ENCODE results near the gene TMED7. TPM values are rescaled to one million over a fixed set of nuclear protein-coding genes. Genes with fewer than 3 reads are reported as not detected.

TMED7 gene
- total RNA-seq, 4 donors from 2014 or later, result 53.1 to 122 (median 68.6) TPM

DNA sequence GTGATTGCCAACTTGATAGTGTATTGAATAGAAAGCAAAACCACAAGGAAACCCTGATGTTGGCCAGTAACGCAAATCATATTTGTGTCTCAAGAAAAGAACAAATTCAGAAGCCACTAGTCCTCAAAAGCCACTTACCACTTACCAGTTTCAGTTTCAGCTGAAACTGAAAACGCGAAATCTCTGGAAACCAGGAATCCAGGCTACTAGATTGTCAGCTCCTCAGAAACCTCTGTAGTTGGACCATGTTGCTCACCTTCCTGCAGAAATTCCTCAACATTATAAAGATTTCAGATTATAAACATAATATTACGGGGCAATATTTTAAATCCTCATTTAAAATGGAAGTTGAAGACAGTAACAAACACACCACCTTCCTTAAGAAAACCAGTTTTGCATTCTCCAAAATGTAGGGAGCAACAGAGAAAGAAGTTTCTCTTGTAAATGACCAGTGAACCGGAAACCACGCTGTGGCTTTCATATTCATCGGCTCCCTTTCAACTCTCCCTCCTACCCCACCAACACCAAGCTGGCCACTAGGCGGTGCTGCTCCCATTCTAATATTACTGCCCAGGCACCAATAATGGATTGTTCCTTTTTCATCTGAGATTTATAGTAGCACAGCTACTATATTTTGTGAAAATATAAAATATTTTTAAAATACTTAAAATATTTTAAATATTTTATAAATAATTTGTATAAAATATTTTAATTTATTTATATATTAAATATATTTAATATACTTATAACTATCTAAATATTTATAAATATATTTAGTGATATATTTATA, 8.7 kb upstream of the TMED7 start:
- DNase-seq (peak; percentile 65 to 77), ATAC-seq (peak; percentile 91 to 99)
- H3K4me1 ChIP-seq, result peaks cover 0 to 6% of the 10 kb centered on the region in 2 donors
- in situ Hi-C loops (cut with MboI; ENCODE audit: low sequenced_read_pairs in 4 of 4), result no loop called here
- peak overlapping the region; percentile 24 to 63 (median 33) for H3K27ac ChIP-seq
- H3K4me3 ChIP-seq, result peak overlapping the region; percentile 9 to 52 (median 37)
- H3K27me3 ChIP-seq, result no peaks in the 10 kb centered on the region
- intact Hi-C loops (cut with DNase I; ENCODE audit: low total_unique reads), result loop anchor here (2.0 kb wide), 1 partner anchor 434 kb away; no protein-coding TSS in a partner anchor
- H3K9me3 ChIP-seq, result no peaks in the 10 kb centered on the region
- no peaks in the 10 kb centered on the region for H3K36me3 ChIP-seq
- no peak for TF ChIP-seq POLR2A (IDR thresholded peaks at IDR 0.05)
- TF ChIP-seq, protein P1, sequence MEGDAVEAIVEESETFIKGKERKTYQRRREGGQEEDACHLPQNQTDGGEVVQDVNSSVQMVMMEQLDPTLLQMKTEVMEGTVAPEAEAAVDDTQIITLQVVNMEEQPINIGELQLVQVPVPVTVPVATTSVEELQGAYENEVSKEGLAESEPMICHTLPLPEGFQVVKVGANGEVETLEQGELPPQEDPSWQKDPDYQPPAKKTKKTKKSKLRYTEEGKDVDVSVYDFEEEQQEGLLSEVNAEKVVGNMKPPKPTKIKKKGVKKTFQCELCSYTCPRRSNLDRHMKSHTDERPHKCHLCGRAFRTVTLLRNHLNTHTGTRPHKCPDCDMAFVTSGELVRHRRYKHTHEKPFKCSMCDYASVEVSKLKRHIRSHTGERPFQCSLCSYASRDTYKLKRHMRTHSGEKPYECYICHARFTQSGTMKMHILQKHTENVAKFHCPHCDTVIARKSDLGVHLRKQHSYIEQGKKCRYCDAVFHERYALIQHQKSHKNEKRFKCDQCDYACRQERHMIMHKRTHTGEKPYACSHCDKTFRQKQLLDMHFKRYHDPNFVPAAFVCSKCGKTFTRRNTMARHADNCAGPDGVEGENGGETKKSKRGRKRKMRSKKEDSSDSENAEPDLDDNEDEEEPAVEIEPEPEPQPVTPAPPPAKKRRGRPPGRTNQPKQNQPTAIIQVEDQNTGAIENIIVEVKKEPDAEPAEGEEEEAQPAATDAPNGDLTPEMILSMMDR (IDR thresholded peaks at IDR 0.05 in 4 of 5, conservative IDR thresholded peaks at IDR 0.05 in 1 of 5), result peak; percentile 64 to 89 (median 83)

DNA sequence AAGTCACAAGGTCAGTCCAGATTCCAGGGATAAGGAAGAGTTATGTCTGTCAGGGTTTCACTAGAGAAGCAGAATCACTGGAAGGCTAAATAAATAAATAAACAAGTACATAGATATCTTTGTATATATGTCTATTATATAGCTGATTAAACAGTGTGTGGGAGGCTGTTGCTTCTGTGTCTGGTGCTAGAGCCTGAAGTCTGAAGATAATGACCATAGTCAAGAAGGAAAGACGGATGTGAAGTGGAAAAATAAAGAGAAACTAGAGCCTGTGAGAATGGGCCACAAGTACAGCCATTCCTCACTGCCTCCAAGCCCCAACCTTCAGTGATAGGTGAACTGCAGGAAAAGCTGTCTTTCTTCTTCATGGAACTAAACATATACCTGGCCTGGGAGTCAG, 4.1 kb upstream of the TMED7 start:
- H3K4me1 ChIP-seq, result peaks cover 3 to 8% of the 10 kb centered on the region in 2 donors
- in situ Hi-C loops (cut with MboI; ENCODE audit: low sequenced_read_pairs in 4 of 4), result loop anchor here in 1 of 4 donors (10.0 kb wide), 1 partner anchor 205 kb away; no protein-coding TSS in a partner anchor

DNA sequence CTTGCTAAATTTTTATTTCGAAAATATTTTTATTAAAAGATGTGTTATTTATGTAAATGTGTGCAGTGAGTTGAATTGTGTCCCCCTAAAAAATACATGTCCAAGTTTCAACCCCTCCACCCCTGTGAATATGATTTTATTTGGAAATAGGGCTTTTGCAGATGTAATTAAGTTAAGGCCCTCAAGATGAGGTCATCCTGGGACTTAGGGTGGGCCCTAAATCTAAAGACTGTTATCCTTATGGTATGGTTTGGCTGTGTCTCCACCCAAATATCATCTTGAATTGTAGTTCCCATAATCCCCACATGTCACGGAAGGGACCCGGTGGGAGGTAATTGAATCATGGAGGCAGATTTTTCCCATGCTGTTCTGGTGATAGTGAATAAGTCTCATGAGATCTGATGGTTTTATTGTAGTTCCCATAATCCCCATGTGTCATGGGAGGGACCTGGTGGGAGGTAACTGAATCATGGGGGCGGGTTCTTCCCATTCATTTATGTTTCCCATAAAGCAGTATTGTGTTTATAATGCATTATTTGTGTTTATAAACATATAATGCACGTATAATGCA, 1.5 kb upstream of the TMED7 start:
- peaks cover 0 to 3% of the 10 kb centered on the region in 2 donors for H3K36me3 ChIP-seq
- no peak for DNase-seq
- peaks cover 26% of the 10 kb centered on the region in 2 donors for H3K4me1 ChIP-seq
- no peak overlapping the region for H3K4me3 ChIP-seq
- no peak for TF ChIP-seq POLR2A (IDR thresholded peaks at IDR 0.05)
- TF ChIP-seq, protein P1 (IDR thresholded peaks at IDR 0.05 in 4 of 5, conservative IDR thresholded peaks at IDR 0.05 in 1 of 5), result no peak
- intact Hi-C loops (cut with DNase I; ENCODE audit: low total_unique reads) (loop anchor here (2.0 to 5.0 kb wide), 4 partner anchors 85 to 460 kb away; partner anchors contain the start of genes AP3S1, ATG12, COMMD10 and FEM1C), in situ Hi-C loops (cut with MboI; ENCODE audit: low sequenced_read_pairs in 4 of 4) (loop anchor here in 1 of 4 donors (10.0 kb wide), 1 partner anchor 207 kb away; no protein-coding TSS in a partner anchor)
- no peaks in the 10 kb centered on the region for H3K27me3 ChIP-seq
- no peak for ATAC-seq
- H3K9me3 ChIP-seq, result no peaks in the 10 kb centered on the region
- no peak overlapping the region for H3K27ac ChIP-seq

More for the DNA sequence above, 4.1 kb upstream of the TMED7 start:
- intact Hi-C loops (cut with DNase I; ENCODE audit: low total_unique reads), result loop anchor here (5.0 kb wide), 2 partner anchors 88 to 457 kb away; partner anchors contain the start of genes COMMD10 and FEM1C
- ATAC-seq, result no peak
- Histone ChIP-seq H3K27ac (no peak overlapping the region), H3K9me3 (no peaks in the 10 kb centered on the region), H3K4me3 (no peak overlapping the region), H3K36me3 (no peaks in the 10 kb centered on the region), H3K27me3 (no peaks in the 10 kb centered on the region)
- TF ChIP-seq, protein P1 (IDR thresholded peaks at IDR 0.05 in 4 of 5, conservative IDR thresholded peaks at IDR 0.05 in 1 of 5), result no peak
- TF ChIP-seq POLR2A (IDR thresholded peaks at IDR 0.05), result no peak
- DNase-seq, result no peak

DNA sequence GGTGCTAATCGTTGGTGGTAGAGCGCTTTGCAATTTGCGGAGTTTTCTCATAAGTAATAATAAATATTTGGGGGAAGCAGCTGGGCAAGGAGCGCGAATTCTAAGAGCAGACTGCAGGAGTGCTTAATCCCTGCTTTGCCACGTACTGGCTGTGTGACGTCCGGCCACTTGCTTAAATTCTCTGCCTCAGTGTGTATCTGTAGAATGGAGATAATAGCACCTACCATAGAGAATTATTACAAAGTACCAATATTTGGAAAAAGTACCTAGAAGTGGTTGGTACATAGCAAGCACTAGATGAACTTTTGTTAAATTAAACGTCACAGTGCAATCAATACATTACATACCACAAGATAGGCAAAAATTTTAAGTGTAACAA, 598 bp upstream of the TMED7 start:
- H3K9me3 ChIP-seq, result no peaks in the 10 kb centered on the region
- peak overlapping the region; percentile 87 to 97 (median 95) for H3K27ac ChIP-seq
- peak; percentile 42 to 43 for ATAC-seq
- peak overlapping the region; percentile 75 to 99 (median 84) for H3K4me3 ChIP-seq
- intact Hi-C loops (cut with DNase I; ENCODE audit: low total_unique reads), result loop anchor here (2.0 to 5.0 kb wide), 4 partner anchors 84 to 461 kb away; partner anchors contain the start of genes AP3S1, ATG12, COMMD10 and FEM1C
- peaks cover 31 to 35% of the 10 kb centered on the region in 2 donors for H3K4me1 ChIP-seq
- DNase-seq, result no peak
- H3K36me3 ChIP-seq, result peaks cover 0 to 4% of the 10 kb centered on the region in 2 donors
- TF ChIP-seq POLR2A (IDR thresholded peaks at IDR 0.05), result no peak
- TF ChIP-seq, protein P1 (IDR thresholded peaks at IDR 0.05 in 4 of 5, conservative IDR thresholded peaks at IDR 0.05 in 1 of 5), result peak in 1 of 5 experiments; percentile 22
- H3K27me3 ChIP-seq, result no peaks in the 10 kb centered on the region
- in situ Hi-C loops (cut with MboI; ENCODE audit: low sequenced_read_pairs in 4 of 4), result loop anchor here in 1 of 4 donors (10.0 kb wide), 1 partner anchor 208 kb away; no protein-coding TSS in a partner anchor

Data from gastrocnemius medialis (tissue), 4 donors.